ENCODE measurements around the gene ZSCAN22. TPM values are rescaled to one million over a fixed set of nuclear protein-coding genes. Genes with fewer than 3 reads are reported as not detected.

ZSCAN22 gene
- polyA plus RNA-seq, 1 donor from 2014 or later: 1.6 TPM

DNA sequence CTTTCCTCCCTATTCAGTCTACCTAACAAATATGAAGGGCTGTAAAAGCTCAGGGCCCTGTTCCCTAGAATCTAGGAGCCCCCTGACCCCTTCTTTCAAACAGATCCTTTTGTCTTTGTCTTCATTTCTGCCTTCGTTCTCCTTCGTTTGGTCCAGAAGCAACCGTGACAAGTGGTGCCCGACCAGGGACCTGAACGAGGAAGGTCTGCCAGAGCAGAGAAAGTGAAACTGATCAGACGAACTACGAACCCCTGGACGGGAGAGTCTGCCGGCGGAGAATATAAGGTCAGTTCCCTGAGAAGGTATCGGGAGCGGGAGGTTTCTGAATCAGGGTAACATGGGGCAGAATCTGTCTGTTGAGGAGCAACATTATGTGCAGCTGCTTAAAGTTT is 20.9 kb upstream of the ZSCAN22 start:
- no peak overlapping the region for H2AFZ ChIP-seq (ENCODE audit: low read depth, low read length)
- H3K9me2 ChIP-seq (ENCODE audit: insufficient read depth, low read length): no peaks in the 10 kb centered on the region
- peaks cover 41% of the 10 kb centered on the region for H3K79me2 ChIP-seq (replicated peaks; ENCODE audit: insufficient read depth, low read length)
- peak overlapping the region; percentile 80 for H3K27ac ChIP-seq (ENCODE audit: low read length)
- H3K27me3 ChIP-seq (ENCODE audit: insufficient read depth, low read depth, low read length): no peaks in the 10 kb centered on the region
- no peaks in the 10 kb centered on the region for H3F3A ChIP-seq (ENCODE audit: insufficient read depth, low read length, poor library complexity, severe bottlenecking)
- H3K4me2 ChIP-seq (ENCODE audit: low read length): peak overlapping the region; percentile 92
- H3K9me3 ChIP-seq (ENCODE audit: low read length): no peaks in the 10 kb centered on the region
- H4K20me1 ChIP-seq (ENCODE audit: insufficient read depth): no peaks in the 10 kb centered on the region
- peaks cover 10% of the 10 kb centered on the region for H3K36me3 ChIP-seq (ENCODE audit: insufficient read depth, low read length)
- TF ChIP-seq RAD21 (conservative IDR thresholded peaks at IDR 0.05) (no peak), MXI1 (conservative IDR thresholded peaks at IDR 0.05; ENCODE audit: poor library complexity, severe bottlenecking) (no peak), EZH2 (IDR thresholded peaks at IDR 0.05; ENCODE audit: borderline replicate concordance, insufficient read depth, low read length, poor library complexity, severe bottlenecking) (no peak), TAF1 (IDR thresholded peaks at IDR 0.05; ENCODE audit: low read depth) (no peak), SMC3 (conservative IDR thresholded peaks at IDR 0.05; ENCODE audit: poor library complexity) (no peak), EP300 (conservative IDR thresholded peaks at IDR 0.05; ENCODE audit: poor library complexity, severe bottlenecking) (no peak), POLR2AphosphoS5 (IDR thresholded peaks at IDR 0.05) (no peak)
- TF ChIP-seq, protein P1, sequence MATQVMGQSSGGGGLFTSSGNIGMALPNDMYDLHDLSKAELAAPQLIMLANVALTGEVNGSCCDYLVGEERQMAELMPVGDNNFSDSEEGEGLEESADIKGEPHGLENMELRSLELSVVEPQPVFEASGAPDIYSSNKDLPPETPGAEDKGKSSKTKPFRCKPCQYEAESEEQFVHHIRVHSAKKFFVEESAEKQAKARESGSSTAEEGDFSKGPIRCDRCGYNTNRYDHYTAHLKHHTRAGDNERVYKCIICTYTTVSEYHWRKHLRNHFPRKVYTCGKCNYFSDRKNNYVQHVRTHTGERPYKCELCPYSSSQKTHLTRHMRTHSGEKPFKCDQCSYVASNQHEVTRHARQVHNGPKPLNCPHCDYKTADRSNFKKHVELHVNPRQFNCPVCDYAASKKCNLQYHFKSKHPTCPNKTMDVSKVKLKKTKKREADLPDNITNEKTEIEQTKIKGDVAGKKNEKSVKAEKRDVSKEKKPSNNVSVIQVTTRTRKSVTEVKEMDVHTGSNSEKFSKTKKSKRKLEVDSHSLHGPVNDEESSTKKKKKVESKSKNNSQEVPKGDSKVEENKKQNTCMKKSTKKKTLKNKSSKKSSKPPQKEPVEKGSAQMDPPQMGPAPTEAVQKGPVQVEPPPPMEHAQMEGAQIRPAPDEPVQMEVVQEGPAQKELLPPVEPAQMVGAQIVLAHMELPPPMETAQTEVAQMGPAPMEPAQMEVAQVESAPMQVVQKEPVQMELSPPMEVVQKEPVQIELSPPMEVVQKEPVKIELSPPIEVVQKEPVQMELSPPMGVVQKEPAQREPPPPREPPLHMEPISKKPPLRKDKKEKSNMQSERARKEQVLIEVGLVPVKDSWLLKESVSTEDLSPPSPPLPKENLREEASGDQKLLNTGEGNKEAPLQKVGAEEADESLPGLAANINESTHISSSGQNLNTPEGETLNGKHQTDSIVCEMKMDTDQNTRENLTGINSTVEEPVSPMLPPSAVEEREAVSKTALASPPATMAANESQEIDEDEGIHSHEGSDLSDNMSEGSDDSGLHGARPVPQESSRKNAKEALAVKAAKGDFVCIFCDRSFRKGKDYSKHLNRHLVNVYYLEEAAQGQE (IDR thresholded peaks at IDR 0.05; ENCODE audit: borderline replicate concordance): no peak
- TF ChIP-seq, protein P2, sequence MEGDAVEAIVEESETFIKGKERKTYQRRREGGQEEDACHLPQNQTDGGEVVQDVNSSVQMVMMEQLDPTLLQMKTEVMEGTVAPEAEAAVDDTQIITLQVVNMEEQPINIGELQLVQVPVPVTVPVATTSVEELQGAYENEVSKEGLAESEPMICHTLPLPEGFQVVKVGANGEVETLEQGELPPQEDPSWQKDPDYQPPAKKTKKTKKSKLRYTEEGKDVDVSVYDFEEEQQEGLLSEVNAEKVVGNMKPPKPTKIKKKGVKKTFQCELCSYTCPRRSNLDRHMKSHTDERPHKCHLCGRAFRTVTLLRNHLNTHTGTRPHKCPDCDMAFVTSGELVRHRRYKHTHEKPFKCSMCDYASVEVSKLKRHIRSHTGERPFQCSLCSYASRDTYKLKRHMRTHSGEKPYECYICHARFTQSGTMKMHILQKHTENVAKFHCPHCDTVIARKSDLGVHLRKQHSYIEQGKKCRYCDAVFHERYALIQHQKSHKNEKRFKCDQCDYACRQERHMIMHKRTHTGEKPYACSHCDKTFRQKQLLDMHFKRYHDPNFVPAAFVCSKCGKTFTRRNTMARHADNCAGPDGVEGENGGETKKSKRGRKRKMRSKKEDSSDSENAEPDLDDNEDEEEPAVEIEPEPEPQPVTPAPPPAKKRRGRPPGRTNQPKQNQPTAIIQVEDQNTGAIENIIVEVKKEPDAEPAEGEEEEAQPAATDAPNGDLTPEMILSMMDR (IDR thresholded peaks at IDR 0.05; ENCODE audit: poor library complexity, severe bottlenecking): no peak
- H3K9ac ChIP-seq (ENCODE audit: low read length): peak overlapping the region; percentile 79
- peak overlapping the region; percentile 80 for H3K4me3 ChIP-seq (ENCODE audit: low read length)

DNA sequence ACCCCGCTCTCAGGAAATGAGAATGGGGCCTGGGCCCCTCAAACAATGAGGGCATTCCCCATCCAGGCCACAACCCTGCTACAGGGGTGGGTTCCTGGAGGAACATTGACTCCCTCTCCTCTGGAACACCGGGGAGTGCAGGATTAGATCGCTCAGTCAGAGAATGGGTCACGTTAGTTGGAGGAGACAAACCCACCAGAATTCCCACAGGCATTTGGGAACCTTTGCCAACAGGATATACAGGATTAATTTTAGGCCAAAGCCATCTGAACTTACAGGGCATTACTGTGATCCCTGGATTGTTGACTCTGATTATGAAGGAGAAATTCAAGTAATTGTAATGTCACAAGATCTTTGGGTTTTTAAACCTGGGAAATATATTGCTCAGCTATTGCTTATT is 19.1 kb upstream of the ZSCAN22 start:
- peaks cover 22% of the 10 kb centered on the region for H3K36me3 ChIP-seq (ENCODE audit: insufficient read depth, low read length)
- H3K27me3 ChIP-seq (ENCODE audit: insufficient read depth, low read depth, low read length): no peaks in the 10 kb centered on the region
- no peak overlapping the region for H3K27ac ChIP-seq (ENCODE audit: low read length)
- no peak overlapping the region for H2AFZ ChIP-seq (ENCODE audit: low read depth, low read length)
- no peaks in the 10 kb centered on the region for H3F3A ChIP-seq (ENCODE audit: insufficient read depth, low read length, poor library complexity, severe bottlenecking)
- no peak overlapping the region for H3K4me2 ChIP-seq (ENCODE audit: low read length)
- no peak overlapping the region for H3K4me3 ChIP-seq (ENCODE audit: low read length)
- no peaks in the 10 kb centered on the region for H4K20me1 ChIP-seq (ENCODE audit: insufficient read depth)
- no peak overlapping the region for H3K9ac ChIP-seq (ENCODE audit: low read length)
- no peaks in the 10 kb centered on the region for H3K9me3 ChIP-seq (ENCODE audit: low read length)
- H3K79me2 ChIP-seq (replicated peaks; ENCODE audit: insufficient read depth, low read length): peaks cover 31% of the 10 kb centered on the region
- H3K9me2 ChIP-seq (ENCODE audit: insufficient read depth, low read length): no peaks in the 10 kb centered on the region
- TF ChIP-seq TAF1 (IDR thresholded peaks at IDR 0.05; ENCODE audit: low read depth) (no peak), MXI1 (conservative IDR thresholded peaks at IDR 0.05; ENCODE audit: poor library complexity, severe bottlenecking) (no peak), EP300 (conservative IDR thresholded peaks at IDR 0.05; ENCODE audit: poor library complexity, severe bottlenecking) (no peak), POLR2AphosphoS5 (IDR thresholded peaks at IDR 0.05) (no peak), RAD21 (conservative IDR thresholded peaks at IDR 0.05) (no peak), EZH2 (IDR thresholded peaks at IDR 0.05; ENCODE audit: borderline replicate concordance, insufficient read depth, low read length, poor library complexity, severe bottlenecking) (no peak), SMC3 (conservative IDR thresholded peaks at IDR 0.05; ENCODE audit: poor library complexity) (no peak)
- TF ChIP-seq, protein P2 (IDR thresholded peaks at IDR 0.05; ENCODE audit: poor library complexity, severe bottlenecking): no peak
- TF ChIP-seq, protein P1 (IDR thresholded peaks at IDR 0.05; ENCODE audit: borderline replicate concordance): no peak

Measured in neural cell (in vitro differentiated cells).